Activated B cell treated with CpG ODN at 0.5 μM for 24 hours (primary cell): ENCODE data around the gene AGBL4. TPM values are rescaled to one million over a fixed set of nuclear protein-coding genes. Genes with fewer than 3 reads are reported as not detected.

ENCODE experiments used
- ATAC-seq: fragments of 200-7000 bp; cut with Tn5 transposase; one replicate; pipeline ENCODE4 v1.10.0; 2021; ENCODE audit warnings: low read depth, mild to moderate bottlenecking, moderate library complexity
- CTCF ChIA-PET: fragments of 350-600 bp; sonication (Branson Sonifier 250); formaldehyde crosslinking; loops from one replicate; lab custom pipeline; 2021; ENCODE audit warnings: antibody characterized with exemption; lab: Charles Lee
- POLR2A ChIA-PET: fragments of 350-600 bp; sonication (Branson Sonifier 250); formaldehyde crosslinking; loops from one replicate; lab custom pipeline; 2021; ENCODE audit warnings: antibody characterized with exemption; lab: Charles Lee
- DNase-seq: peaks from one replicate; pipeline ENCODE4 v3.0.0; 2022
- H3K27ac Mint-ChIP-seq: one replicate; pipeline ENCODE4 v1.8.0; 2020; ENCODE audit warnings: mixed read lengths
- H3K27me3 Mint-ChIP-seq: one replicate; pipeline ENCODE4 v1.8.0; 2021; ENCODE audit warnings: mixed read lengths
- H3K36me3 Mint-ChIP-seq: one replicate; pipeline ENCODE4 v1.8.0; 2021; ENCODE audit warnings: low read depth, mixed read lengths
- H3K4me1 Mint-ChIP-seq: one replicate; pipeline ENCODE4 v1.8.0; 2021; ENCODE audit warnings: mixed read lengths
- H3K4me3 Mint-ChIP-seq: one replicate; pipeline ENCODE4 v1.8.0; 2020; ENCODE audit warnings: mild to moderate bottlenecking, mixed read lengths
- H3K9me3 Mint-ChIP-seq: one replicate; pipeline ENCODE4 v1.8.0; 2020; ENCODE audit warnings: mixed read lengths
- intact Hi-C: fragments of 100-400 bp; cut with micrococcal nuclease; formaldehyde crosslinking; loops from one replicate; pipeline ENCODE4 v1.15.1; 2024
- total RNA-seq: library from RNA; stranded (reverse); gene quantifications from 2 replicates; pipeline ENCODE4 v1.2.3, GENCODE V29; 2022
- TF ChIP-seq, protein P1 (sequence below): fragments of 200-600 bp; IDR thresholded peaks from one replicate; pipeline ENCODE4 v1.8.0; 2022; ENCODE audit warnings: antibody characterized with exemption, mild to moderate bottlenecking

The AGBL4 gene
- total RNA-seq, 1 donor from 2014 or later, result 0.24 TPM

- H3K4me3 Mint-ChIP-seq, result no peak overlapping the region
- TF ChIP-seq, protein P1, sequence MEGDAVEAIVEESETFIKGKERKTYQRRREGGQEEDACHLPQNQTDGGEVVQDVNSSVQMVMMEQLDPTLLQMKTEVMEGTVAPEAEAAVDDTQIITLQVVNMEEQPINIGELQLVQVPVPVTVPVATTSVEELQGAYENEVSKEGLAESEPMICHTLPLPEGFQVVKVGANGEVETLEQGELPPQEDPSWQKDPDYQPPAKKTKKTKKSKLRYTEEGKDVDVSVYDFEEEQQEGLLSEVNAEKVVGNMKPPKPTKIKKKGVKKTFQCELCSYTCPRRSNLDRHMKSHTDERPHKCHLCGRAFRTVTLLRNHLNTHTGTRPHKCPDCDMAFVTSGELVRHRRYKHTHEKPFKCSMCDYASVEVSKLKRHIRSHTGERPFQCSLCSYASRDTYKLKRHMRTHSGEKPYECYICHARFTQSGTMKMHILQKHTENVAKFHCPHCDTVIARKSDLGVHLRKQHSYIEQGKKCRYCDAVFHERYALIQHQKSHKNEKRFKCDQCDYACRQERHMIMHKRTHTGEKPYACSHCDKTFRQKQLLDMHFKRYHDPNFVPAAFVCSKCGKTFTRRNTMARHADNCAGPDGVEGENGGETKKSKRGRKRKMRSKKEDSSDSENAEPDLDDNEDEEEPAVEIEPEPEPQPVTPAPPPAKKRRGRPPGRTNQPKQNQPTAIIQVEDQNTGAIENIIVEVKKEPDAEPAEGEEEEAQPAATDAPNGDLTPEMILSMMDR, result no peak
Observed at GRCh38 chr1:48710915-48711314, 1312.8 kb downstream of the AGBL4 start.

DNA sequence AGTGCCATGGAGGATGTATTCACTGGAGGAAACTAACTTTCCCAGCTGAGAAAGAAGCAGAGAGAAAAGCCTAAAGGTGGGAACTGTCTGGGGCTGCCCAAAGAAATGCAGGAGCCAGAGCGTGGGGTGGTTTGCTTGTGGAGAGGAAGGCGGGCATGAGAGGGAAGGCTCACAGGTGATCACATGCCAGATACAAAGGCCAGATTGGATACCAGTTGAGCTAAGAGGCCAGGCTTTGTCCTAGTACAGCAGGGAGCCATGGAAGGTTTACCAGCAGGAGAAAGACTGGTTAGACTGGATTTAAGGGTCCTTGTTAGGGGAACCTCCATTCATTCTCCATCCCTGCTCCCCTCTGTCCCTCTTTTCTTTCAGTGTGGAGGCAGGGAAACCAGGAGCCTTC lies 1313.4 kb downstream of the AGBL4 start:
- ChIA-PET CTCF (interaction anchor here (1.2 to 1.5 kb wide), 2 partner anchors 18 to 107 kb away, joined by 3 to 4 read pairs; no protein-coding TSS in a partner anchor), POLR2A (no interaction called here)
- TF ChIP-seq, protein P1, result no peak
- Mint-ChIP-seq H3K4me1 (no peaks in the 10 kb centered on the region), H3K27me3 (peaks cover 3% of the 10 kb centered on the region), H3K4me3 (no peak overlapping the region), H3K36me3 (no peaks in the 10 kb centered on the region), H3K9me3 (no peaks in the 10 kb centered on the region), H3K27ac (no peak overlapping the region)
- ATAC-seq (no peak), DNase-seq (no peak)
- intact Hi-C loops, result no loop called here

More at GRCh38 chr1:48710915-48711314, 1312.8 kb downstream of the AGBL4 start:
- Mint-ChIP-seq H3K9me3 (no peaks in the 10 kb centered on the region), H3K27me3 (peaks cover 3% of the 10 kb centered on the region), H3K4me1 (no peaks in the 10 kb centered on the region), H3K27ac (no peak overlapping the region), H3K36me3 (no peaks in the 10 kb centered on the region)
- POLR2A ChIA-PET, result no interaction called here
- ATAC-seq (no peak), DNase-seq (no peak)
- intact Hi-C loops, result no loop called here
- CTCF ChIA-PET, result interaction anchor here (1.2 to 1.5 kb wide), 2 partner anchors 18 to 106 kb away, joined by 3 to 4 read pairs; no protein-coding TSS in a partner anchor

DNA sequence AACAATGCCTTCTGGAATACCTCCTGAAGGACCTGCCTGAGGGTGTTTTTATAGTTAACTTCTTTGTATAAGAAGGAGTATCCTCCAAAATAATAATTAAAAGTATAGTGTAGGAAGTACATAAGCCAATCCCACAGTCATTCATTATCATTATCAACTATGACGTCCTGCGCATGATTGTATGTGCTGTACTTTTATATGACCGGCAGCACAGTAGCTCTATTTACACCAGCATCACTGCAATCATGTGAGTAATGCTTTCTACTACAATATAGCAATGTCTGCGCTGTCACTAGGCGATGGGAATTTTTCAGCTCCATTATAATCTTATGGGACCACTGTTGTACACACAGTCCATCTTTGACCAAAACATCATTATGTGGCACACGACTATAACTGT lies 1319.0 kb downstream of the AGBL4 start:
- CTCF ChIA-PET, result interaction anchor here (0.9 to 1.2 kb wide), 2 partner anchors 28 to 113 kb away, joined by 3 to 5 read pairs; no protein-coding TSS in a partner anchor
- no peak for DNase-seq
- POLR2A ChIA-PET, result no interaction called here
- Mint-ChIP-seq H3K27ac (no peak overlapping the region), H3K36me3 (no peaks in the 10 kb centered on the region), H3K4me1 (no peaks in the 10 kb centered on the region), H3K9me3 (no peaks in the 10 kb centered on the region), H3K4me3 (no peak overlapping the region), H3K27me3 (peaks cover 3% of the 10 kb centered on the region)
- TF ChIP-seq, protein P1, result no peak
- no peak for ATAC-seq
- intact Hi-C loops, result no loop called here

- CTCF ChIA-PET, result no interaction called here
Observed at GRCh38 chr1:48701445-48701844, 1322.3 kb downstream of the AGBL4 start.

GRCh38 chr1:48697066-48697707 lies 1326.6 kb downstream of the AGBL4 start:
- Mint-ChIP-seq H3K36me3 (no peaks in the 10 kb centered on the region), H3K27me3 (peaks cover 3% of the 10 kb centered on the region), H3K4me3 (no peak overlapping the region), H3K27ac (no peak overlapping the region), H3K4me1 (no peaks in the 10 kb centered on the region), H3K9me3 (no peaks in the 10 kb centered on the region)
- TF ChIP-seq, protein P1, result peak; percentile 80
- intact Hi-C loops, result loop anchor here (5.0 kb wide), 3 partner anchors 120 to 590 kb away; no protein-coding TSS in a partner anchor
- ChIA-PET CTCF (interaction anchor here (1.4 to 3.5 kb wide), 3 partner anchors 10 to 120 kb away, joined by 6 to 22 read pairs (median 10); no protein-coding TSS in a partner anchor), POLR2A (no interaction called here)
- ATAC-seq (no peak), DNase-seq (peak; percentile 50)

More at GRCh38 chr1:48701445-48701844, 1322.3 kb downstream of the AGBL4 start:
- TF ChIP-seq, protein P1, result no peak
- Mint-ChIP-seq H3K4me3 (no peak overlapping the region), H3K27ac (no peak overlapping the region), H3K36me3 (no peaks in the 10 kb centered on the region), H3K4me1 (no peaks in the 10 kb centered on the region), H3K9me3 (no peaks in the 10 kb centered on the region), H3K27me3 (no peaks in the 10 kb centered on the region)
- POLR2A ChIA-PET, result no interaction called here
- ATAC-seq (no peak), DNase-seq (no peak)
- intact Hi-C loops, result no loop called here
